HG02970 (cell line): Measurements from ENCODE around the gene S100A7A.
"Not testable (repeated sequence)": the region's sequence is repeated elsewhere in the genome, so short reads cannot be mapped to it uniquely, and the experiment has no call there.

Source experiments
- ATAC-seq: cut with Tn5 transposase; IDR thresholded peaks from one replicate; pipeline ENCODE4 v1.9.1; 2021; ENCODE audit warnings: mild to moderate bottlenecking, moderate library complexity, moderate number of reproducible peaks; ENCODE audit not compliant: unreplicated experiment, low FRiP score

The S100A7A gene

DNA sequence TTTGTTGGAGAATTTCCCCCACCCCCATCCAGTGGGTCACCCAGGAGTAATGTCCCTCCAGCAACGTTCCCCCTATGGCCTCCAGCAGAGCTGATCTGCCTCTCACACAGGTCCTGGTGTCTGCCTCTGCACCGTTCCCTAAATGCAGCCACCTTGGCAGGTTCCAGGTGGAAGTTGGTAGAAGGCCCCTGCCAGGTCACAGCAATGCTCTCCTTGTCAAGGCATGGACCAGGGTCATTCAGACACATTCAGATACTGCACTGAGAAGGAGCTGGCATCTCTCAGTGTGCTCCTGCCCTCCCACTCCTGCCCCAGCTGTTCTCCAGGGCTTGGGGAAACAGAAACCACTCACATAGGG is 3.1 kb downstream of the S100A7A start:
- not testable (repeated sequence) for ATAC-seq

DNA sequence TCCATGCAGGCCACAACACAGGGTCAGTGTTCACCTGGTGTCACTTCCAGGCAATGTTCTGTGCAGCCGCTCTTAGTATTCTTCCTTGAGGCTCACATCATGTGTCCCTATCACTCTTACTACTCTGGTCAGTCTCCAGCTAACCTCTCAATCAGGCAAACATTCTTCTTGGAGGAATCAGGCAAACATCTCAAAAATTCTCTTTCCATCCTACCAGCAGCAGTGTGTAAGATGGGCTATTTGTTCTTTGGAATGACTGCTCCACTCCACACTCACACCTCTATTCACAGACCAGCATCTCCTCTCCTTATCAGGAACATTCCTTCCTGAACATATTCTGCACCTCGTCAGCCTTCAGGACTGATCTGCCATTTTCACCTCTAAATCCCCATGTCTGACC is 4.0 kb downstream of the S100A7A start:
- ATAC-seq = no peak

DNA sequence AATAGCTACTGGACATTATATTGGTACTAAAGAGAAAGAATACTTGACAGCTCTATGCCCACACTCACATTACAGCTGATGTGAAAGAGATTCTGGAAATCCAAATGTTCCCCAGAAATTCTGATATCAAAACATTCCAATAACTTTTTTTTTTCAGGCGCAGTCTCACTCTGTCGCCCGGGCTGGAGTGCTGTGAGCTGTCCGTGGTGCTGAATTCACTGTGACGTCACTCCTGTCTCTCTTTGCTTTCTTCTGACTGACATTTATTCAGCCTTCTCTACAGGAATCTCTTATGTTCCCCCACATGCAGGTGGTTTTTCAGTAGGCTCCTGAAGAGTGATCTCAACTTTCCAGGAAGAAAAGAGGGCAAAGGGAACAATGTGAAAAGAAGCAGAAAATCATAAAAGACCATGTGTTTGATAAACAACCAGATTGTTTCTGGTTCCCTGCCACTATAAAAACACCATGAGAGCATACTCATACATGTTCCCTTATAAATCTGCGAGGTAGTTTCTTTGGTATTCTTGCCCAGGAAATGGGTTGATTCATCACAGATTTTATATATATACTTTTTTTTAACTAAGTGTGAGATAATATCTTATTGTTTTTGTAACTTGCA is 6.2 kb downstream of the S100A7A start:
- no peak for ATAC-seq

DNA sequence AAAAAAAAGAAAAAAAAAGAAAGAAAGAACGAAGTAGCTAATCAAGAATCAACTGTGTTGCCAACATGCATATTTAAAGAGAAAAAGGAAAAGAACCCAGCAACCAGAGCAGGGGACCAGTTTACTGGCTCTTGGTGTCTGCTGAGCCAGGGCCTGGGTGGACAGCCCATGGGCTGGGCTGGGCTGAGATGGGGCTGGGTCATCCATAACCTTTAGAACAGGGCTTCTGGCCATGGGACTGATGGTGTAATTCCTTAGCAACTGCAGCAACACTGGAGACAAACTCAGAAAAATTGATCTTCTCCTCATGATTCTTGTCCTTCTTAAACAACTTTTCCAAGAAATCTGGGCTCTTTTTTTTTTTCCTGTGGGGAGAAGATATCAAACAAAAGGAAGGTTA is 10.5 kb downstream of the S100A7A start:
- no peak for ATAC-seq

DNA sequence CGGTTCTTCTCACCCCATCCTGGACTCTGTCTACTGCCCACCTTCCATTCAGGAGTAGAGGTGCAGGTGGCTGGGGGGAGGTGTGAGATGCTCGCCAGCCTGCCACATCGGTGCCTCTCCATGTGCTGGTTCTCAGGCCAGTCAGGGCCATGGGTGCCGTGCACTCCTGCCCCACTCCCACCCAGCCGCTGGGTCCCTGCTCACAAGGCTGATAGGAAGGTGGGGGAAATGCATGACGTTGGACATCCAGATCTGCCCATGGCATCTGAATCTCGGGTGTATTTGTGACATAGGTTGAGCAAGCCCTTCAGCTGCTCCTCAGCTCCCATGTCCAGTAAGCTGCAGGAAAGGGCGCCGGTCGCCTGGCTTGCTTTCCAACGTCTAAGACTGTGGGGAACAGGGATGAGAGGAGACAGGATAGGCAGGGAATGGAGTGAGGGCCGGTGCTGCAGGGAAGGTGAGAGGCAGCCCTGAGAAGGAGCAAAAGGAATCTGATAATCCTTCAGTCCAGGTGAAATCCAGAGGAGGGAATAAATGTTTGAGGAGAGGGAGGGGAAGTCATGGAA is 11.8 kb downstream of the S100A7A start:
- no peak for ATAC-seq

DNA sequence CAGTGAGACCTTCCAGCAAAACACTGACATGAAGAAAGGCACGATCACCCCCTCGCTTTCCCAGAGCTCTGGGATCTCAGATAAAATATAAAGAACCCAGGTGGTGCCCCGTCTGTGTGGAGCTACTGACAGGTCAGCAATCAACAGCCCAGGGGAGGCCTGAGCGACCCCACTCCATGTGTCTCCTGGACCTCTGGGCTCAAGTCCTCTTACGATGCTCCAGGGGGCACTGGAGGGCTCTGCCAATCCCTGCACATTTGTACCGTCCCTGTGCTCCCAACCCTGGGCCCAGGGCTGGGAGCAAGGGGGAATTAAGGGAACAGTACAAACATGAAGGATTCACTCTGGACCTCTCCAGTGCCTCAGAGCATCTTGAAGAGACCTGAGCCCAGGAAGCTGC is 12.5 kb downstream of the S100A7A start:
- ATAC-seq = no peak

DNA sequence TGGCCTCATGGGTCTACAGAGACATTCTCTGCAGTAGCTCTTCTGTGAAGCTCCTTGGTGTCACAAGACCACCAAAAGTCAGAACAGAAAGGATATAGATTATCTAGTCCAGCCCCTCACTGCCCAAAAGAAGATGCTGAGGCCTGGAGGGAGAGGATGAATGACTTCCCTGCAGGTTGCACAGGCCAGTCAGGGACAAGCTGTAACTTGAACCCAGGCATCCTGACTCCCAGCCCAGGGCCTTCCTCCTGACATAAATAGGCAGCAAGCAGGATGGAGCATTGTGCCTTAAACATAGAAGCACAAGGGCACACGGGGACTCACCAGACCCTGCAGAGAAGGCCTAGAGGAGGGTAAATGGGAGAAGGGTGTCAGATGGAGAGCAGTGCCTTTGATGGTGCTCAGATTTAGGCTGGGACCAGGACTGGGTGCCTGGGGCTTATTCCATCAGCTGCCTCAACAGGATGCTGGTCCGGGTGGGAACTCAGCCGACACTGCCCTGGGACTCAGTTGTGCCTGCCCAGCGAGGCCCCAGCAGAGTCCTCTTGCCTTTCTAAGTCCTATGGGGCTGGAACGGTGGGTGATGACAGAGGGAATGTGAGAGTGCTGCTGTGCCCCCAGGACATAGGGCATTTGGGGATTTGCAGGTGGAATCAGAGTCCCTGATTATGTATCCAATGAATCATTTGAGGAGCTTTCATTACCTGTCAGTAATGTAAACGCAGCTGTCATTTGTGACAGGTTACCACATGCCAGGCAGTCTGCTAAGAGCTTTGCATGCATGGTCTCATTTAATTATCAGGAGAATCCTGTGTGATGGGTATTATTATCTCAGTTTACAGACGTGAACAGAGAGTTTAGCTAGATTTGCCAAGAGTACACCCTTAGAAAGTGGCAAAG is 13.2 kb downstream of the S100A7A start:
- ATAC-seq = no peak

DNA sequence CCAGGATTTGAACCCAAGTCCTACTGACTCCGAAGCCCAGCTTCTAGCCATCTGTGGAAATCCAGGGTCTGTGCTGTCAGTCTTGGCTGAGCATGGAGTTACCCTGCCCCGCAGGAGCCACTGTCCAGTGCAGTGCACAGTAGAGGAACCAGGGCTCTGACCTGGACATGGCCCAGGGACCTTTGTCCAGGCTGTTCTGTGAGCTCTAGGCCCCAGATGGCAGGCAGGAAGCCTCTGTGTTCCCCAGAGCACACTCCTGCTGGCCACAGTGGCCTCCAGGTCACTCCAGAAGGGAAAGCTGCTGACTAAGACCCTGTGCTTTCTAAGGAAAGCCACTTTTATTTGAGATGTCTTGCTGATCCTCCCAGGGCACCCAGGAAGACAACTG is 13.8 kb downstream of the S100A7A start:
- no peak for ATAC-seq

DNA sequence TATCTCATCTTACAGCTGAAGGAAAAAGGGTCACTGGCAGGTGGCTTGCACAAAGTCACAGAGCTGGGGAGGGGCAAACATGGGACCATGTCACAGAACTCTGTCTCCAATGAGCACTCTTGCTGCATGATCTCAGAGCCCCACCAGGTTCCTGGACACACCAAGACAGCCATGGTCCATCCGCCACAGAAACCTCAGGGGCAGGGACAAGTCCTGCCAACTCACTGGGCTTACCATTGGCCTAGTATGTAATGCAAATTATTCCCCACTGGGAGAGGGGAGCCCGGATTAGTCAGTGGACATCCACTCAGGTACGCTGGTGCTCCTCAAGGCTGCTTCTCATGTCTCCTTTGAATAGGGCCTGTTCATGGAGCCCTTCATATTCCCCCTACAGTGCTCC is 14.2 kb downstream of the S100A7A start:
- no peak for ATAC-seq

DNA sequence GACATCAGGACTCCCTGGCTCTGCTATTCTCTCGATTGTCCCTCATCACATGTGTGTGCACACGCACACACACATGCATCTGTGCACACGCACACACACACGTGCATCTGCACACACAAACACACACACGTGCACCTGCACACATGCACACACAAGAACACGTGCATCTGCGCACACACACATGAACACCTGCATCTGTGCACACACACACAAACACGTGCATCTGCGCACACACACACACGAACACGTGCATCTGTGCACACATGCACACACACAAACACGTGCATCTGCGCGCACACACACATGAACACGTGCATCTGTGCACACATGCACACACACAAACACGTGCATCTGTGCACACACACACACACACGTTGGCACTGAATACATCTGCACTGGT is 14.7 kb downstream of the S100A7A start:
- no peak for ATAC-seq

DNA sequence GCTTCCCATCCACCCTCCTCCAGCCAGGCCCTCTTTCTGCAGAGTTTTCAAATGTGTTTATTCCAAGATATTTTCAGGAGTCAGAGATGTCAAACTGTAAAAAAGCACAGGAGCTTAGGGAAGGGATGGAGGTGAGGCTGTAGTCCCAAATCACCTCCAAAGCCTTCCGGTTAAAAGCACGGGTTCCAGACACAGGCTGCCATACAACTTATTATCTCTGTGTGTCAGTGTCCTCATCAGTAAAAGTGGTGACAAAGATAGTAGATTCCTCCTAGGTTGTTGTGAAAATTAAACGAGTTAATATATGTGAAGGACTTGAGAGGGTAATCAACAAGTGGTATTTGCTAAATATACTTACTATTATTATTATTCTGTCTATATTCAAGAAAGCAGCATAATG is 15.1 kb downstream of the S100A7A start:
- ATAC-seq = no peak

DNA sequence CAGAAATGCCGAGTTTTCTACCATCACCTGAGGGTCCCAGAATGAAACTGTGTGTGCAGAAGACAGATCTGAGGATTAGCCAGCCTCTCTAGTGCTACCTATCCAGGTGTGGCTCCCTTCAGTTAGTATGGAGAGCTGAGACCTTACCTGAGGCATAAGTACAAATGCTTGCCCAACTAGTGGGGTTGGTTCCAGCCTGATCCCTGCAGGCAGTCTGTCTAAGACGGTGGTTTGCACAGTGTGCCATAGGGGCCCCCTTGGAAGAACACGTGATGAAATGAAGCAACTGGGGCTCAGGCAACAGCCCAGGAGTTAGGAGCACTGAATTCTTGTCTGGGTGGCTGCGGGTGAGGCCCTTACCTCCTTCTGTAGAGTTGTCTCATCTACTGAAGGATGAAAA is 15.6 kb downstream of the S100A7A start:
- ATAC-seq = no peak

DNA sequence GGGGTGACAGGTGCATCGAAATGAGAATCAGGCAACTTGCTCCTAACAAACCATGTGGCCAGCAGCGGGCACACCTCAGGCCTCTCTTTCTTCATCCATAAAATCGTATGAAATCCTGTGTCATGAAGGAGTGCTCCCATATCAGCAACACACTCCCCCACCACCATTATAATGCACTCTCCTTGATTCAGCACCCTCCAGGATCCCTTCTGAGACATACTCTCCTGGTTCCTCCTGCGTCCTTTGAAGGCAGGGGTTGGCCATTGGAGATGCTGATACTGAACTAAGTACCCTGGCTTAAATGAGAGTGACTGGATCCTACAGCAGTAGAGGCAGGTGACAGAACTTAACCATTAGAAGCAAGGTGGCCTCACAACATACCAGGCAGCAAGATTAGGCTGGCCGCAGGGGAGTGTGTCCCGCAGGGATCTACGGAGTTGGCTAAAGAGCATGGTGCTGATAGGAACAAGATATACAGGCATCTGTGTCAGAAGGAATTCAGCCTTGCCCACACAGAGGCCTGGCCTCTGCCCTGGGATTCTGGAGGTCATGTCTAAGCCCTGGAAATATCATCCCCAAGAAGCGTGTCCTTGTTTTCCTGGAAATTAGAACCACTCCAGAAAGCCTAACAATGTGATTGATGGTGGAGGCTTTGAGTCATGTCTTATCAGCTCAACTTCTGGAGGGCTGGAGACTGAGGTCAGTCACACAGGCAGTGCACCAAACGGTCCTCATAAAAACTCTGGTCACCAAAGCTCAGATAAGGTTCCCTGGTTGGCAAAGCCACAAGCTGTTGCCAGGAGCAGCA is 16.8 kb downstream of the S100A7A start:
- no peak for ATAC-seq

DNA sequence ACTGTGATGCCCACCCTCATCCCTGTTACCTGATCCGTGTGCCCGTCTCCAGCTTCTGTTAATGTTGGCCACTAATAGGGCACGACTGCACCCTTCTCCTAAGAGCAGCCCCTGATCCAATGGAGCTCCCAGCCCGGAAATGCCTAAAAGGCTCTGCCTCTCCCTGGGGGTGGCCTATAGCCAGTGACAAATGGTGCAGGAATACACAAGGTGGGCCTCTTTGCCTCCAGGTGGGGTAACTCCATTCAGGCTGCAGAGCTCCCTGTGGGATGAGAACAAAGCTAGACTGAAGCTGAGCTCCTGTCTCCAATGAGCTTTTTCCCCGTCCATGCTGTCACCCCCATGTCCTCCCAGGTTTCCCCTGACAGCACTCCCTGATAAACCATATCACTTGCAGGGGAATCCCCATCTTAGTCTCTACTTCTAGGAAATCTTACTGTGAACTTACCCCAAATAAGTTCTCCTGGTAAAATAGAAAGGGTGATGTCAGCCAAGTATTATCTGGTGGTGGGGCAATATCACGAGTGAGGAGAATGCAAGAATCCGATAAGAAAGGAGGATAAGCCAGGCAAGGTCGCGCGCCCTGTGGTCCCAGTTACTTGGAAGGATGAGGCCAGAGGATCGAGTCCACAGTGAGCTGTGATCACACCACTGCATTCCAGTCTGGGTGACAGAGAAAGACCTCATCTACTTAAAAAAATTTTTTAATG is 18.6 kb downstream of the S100A7A start:
- no peak for ATAC-seq

DNA sequence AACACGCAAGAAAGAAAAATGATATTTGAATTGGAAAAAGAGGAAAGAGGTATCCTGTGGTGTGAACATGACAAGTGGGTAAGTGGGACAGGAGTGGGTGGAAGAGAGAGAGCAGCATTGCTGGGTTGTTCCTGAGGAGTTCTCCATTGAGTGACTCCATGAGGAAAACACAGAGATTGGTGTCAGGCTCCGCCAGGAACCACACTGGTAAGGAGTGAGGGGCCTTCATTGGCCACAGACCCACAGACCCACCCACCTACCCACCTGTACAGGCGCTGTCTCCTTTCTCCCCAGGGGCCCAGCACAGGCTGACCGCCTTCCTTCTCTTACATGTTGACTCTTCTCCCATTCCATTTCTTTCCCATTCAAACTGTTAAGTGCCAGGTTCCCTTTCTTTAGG is 20.9 kb downstream of the S100A7A start:
- no peak for ATAC-seq

DNA sequence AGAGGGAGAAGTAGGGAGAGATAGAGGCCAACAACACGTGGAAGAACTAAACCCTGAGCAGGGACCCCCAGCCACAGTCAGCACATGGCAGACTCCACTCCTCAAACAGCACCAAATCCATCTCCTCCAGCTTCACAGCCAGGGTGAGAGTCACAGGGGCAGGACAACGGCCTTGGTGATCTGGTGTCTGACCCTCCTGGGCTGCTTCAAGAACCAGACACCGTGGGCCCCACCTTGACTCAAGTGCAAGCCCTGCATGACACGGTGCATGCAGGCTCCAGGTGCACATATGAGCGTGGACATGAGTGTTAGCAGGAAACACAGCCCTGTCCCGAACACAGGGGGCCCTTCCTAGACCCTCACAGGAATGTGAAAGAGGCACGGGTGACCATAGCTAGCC is 22.3 kb downstream of the S100A7A start:
- no peak for ATAC-seq

DNA sequence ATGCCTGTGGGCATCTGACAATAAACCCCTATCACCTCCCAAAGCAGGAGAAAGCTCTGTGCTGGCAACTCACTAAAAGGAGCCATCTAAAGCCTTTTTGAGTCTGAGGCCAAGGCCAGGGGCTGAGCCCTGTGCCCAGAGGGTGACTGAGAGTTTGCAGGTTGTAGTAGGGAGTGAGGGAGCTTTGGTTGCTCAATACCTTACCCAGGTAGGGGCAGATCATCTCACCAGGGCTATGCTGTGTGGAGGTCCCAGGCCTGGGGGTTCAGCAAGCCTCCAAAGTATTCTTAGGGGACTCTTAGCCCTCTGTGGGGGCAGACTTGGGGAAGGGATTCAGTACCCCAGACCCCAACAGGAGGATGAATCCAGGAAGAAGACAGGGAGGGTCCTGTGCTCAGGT is 23.0 kb downstream of the S100A7A start:
- no peak for ATAC-seq

DNA sequence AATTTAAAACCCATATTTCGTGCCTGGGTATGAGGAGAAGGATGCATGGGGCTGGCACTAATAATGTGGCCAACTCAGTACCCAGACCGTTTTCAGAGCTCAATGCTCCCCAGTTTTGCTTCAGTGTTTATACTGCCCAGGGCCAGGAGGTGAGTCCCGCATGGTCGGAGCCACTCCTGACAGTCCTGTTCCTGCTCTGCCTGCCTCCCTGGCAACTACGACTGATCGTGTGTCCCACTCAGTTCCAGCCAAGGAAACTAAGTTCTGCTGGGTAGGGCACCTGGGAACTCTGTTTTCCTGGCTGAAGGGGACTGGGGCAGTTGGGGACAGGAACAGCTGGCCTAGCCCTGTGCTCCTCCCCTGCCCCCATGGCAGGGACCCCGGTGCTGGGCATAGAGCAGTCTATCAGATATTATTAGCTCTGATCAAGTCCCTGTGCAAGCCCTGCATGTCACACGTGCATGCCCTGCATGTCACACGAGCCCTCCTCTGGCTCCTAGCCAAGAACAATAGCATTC is 25.0 kb downstream of the S100A7A start:
- ATAC-seq = no peak

DNA sequence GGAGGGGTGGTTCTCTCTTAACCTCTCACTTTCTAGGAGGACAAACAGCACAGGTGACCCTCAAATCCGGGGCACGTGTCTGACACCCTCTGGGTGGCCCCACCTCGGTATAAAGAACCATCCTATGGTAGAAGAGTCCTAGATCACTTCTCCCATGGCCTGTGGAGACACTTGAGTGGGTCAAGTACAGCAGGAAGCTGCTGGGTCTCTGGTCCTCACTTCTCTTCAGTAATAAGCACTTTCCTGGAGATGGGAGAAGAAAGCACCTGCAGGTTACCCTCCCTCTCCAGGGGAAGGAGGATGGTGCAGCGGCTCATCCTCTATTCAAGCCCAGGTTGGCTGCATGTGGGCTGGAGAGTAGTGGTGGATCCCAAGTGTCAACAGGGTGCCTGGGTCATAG is 27.2 kb downstream of the S100A7A start:
- ATAC-seq = no peak

DNA sequence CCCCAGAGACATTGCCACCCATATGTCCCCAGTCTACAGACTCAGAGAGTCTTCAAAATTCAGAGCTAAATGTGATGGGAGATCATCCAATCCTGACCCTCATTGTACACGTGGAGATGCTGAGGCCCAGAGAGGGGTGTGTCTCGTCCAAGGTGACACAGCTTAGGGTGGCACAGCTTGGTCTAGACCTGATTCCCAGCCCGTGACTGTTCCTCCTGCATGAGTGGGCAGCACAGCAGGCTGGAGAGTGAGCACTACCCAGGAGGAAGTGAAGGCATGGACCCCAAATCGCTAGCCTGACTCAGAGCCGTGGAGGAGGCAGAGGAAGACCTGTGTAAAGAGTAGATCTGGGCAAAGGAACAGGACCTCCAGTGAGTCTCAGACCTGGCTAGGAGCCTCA is 27.8 kb downstream of the S100A7A start:
- no peak for ATAC-seq
